Measurements from ENCODE around the gene NFIC.

NFIC gene

GRCh38 chr19:3356805-3357204, 9.6 kb upstream of the NFIC start:
- no peak for DNase-seq (ENCODE audit: low read depth, low spot score)
- Histone ChIP-seq H3K4me1 (ENCODE audit: insufficient read depth, insufficient read length) (peaks cover 20% of the 10 kb centered on the region), H3K9me3 (ENCODE audit: insufficient read depth, low read length) (no peaks in the 10 kb centered on the region), H3K27me3 (ENCODE audit: insufficient read depth, insufficient read length) (peaks cover 90% of the 10 kb centered on the region), H3K9ac (ENCODE audit: insufficient read length, low read depth) (no peak overlapping the region), H3K36me3 (ENCODE audit: insufficient read depth, insufficient read length, low read length) (no peaks in the 10 kb centered on the region), H3K4me3 (ENCODE audit: insufficient read length, low read depth) (no peak overlapping the region)
- no peak for TF ChIP-seq SUZ12 (IDR thresholded peaks at IDR 0.05; ENCODE audit: extremely low read depth, insufficient read depth, insufficient read length)
- no peak for TF ChIP-seq YY1 (IDR thresholded peaks at IDR 0.05; ENCODE audit: insufficient read depth, insufficient read length)
- no peak for TF ChIP-seq ZNF274 (IDR thresholded peaks at IDR 0.05; ENCODE audit: low read depth, low read length)

DNA sequence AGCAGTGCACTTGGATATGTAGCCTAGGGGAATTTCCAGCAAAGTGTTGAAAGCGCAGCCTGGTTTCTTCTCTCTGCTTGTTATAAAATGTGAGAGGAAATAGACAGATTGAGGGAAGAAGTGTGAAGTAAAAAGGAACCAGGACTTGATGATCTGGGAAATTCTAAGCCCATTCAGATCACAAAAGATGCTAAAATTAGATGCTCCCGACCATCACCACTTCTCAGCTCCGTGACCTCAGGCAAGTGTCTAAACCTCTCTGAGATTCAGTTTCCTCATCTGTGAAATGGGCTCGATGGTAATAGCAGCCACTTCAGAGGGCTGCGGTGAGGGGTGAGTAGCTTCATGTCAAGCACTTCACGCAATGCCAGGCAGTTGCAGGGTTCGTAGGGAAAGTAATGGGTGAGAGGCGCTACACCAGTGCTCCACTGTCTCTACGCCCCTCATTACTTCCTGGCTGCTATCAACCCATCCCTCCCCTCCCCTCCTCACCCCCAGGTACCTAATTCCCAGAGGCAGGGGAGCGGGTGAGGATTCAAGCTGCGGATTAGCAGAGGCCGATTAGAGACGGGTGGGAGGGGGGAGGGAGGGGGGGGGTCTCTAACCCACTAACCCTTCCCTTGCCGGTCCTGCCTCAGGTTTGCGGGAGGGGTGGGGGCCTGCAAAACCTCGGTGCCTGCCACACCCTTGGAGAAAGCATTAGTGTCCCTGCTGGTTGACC, 9.0 kb upstream of the NFIC start:
- peaks cover 20% of the 10 kb centered on the region for H3K4me1 ChIP-seq (ENCODE audit: insufficient read depth, insufficient read length)
- no peak overlapping the region for H3K9ac ChIP-seq (ENCODE audit: insufficient read length, low read depth)
- no peaks in the 10 kb centered on the region for H3K36me3 ChIP-seq (ENCODE audit: insufficient read depth, insufficient read length, low read length)
- peak; percentile 57 for DNase-seq (ENCODE audit: low read depth, low spot score)
- peaks cover 90% of the 10 kb centered on the region for H3K27me3 ChIP-seq (ENCODE audit: insufficient read depth, insufficient read length)
- TF ChIP-seq ZNF274 (IDR thresholded peaks at IDR 0.05; ENCODE audit: low read depth, low read length): no peak
- no peak for TF ChIP-seq SUZ12 (IDR thresholded peaks at IDR 0.05; ENCODE audit: extremely low read depth, insufficient read depth, insufficient read length)
- no peak for TF ChIP-seq YY1 (IDR thresholded peaks at IDR 0.05; ENCODE audit: insufficient read depth, insufficient read length)
- no peak overlapping the region for H3K4me3 ChIP-seq (ENCODE audit: insufficient read length, low read depth)
- H3K9me3 ChIP-seq (ENCODE audit: insufficient read depth, low read length): no peaks in the 10 kb centered on the region

DNA sequence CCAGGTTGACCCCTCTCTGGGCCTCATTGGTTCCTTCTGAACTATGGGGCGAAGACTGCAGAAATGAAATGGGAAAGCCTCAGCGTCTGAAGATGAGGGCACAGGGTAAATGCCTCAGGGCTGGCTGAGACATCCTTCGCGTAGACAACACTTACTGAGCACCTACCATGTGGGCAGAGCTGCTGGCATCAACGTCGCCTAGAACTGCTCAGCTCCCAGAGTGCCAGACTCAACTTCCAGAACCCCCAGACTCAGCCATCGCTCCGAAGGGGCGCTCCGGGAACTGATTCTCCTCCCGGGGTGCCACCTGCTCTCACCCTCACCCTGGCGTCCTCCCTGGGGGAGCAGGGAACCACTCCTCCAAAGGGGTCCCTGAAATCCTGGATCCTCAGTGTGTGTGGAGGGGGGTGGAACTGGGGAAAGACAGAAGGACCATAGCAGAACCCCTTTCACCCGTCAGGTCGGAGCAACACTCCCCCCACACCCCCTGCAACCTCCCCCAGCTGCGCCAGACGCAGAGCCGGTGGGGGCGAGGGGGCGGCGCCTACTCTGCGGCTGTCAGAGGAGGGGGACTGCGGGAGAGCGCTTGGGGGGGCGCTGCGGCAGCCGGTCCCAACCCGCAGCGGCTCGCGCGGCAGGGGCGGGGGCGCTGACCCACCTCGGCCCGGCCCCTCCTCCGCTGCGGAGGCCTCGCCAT, 8.2 kb upstream of the NFIC start:
- no peak for DNase-seq (ENCODE audit: low read depth, low spot score)
- no peak for TF ChIP-seq ZNF274 (IDR thresholded peaks at IDR 0.05; ENCODE audit: low read depth, low read length)
- no peak for TF ChIP-seq YY1 (IDR thresholded peaks at IDR 0.05; ENCODE audit: insufficient read depth, insufficient read length)
- no peak for TF ChIP-seq SUZ12 (IDR thresholded peaks at IDR 0.05; ENCODE audit: extremely low read depth, insufficient read depth, insufficient read length)
- Histone ChIP-seq H3K27me3 (ENCODE audit: insufficient read depth, insufficient read length) (peaks cover 89% of the 10 kb centered on the region), H3K36me3 (ENCODE audit: insufficient read depth, insufficient read length, low read length) (no peaks in the 10 kb centered on the region), H3K4me3 (ENCODE audit: insufficient read length, low read depth) (no peak overlapping the region), H3K9me3 (ENCODE audit: insufficient read depth, low read length) (no peaks in the 10 kb centered on the region), H3K9ac (ENCODE audit: insufficient read length, low read depth) (no peak overlapping the region), H3K4me1 (ENCODE audit: insufficient read depth, insufficient read length) (peaks cover 20% of the 10 kb centered on the region)

DNA sequence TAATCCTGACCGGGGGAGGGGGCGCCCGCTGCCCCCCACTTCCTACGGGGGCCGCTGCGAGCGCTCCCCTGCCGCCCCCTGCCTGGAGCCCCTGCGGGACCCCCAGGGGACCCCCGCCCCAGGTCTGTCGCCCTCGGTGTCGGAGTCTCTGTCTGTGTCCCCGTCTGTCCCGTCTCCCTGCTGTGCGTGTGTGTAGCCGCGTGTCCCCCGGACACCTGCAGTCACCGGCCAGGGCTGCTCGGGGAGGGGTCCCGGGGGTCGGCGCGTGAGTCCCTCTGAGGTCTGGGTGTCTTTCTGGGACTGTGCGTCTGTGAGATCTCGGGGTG, 7.7 kb upstream of the NFIC start:
- Histone ChIP-seq H3K36me3 (ENCODE audit: insufficient read depth, insufficient read length, low read length) (no peaks in the 10 kb centered on the region), H3K4me1 (ENCODE audit: insufficient read depth, insufficient read length) (peaks cover 20% of the 10 kb centered on the region), H3K4me3 (ENCODE audit: insufficient read length, low read depth) (peak overlapping the region; percentile 46), H3K27me3 (ENCODE audit: insufficient read depth, insufficient read length) (peaks cover 89% of the 10 kb centered on the region), H3K9ac (ENCODE audit: insufficient read length, low read depth) (peak overlapping the region; percentile 42), H3K9me3 (ENCODE audit: insufficient read depth, low read length) (no peaks in the 10 kb centered on the region)
- no peak for DNase-seq (ENCODE audit: low read depth, low spot score)
- TF ChIP-seq YY1 (IDR thresholded peaks at IDR 0.05; ENCODE audit: insufficient read depth, insufficient read length) (no peak), SUZ12 (IDR thresholded peaks at IDR 0.05; ENCODE audit: extremely low read depth, insufficient read depth, insufficient read length) (peak; percentile 82)

GRCh38 chr19:3359015-3359918, 7.1 kb upstream of the NFIC start:
- H3K4me3 ChIP-seq (ENCODE audit: insufficient read length, low read depth): peak overlapping the region; percentile 46
- H3K36me3 ChIP-seq (ENCODE audit: insufficient read depth, insufficient read length, low read length): no peaks in the 10 kb centered on the region
- H3K9ac ChIP-seq (ENCODE audit: insufficient read length, low read depth): peak overlapping the region; percentile 42
- no peak for DNase-seq (ENCODE audit: low read depth, low spot score)
- no peaks in the 10 kb centered on the region for H3K9me3 ChIP-seq (ENCODE audit: insufficient read depth, low read length)
- H3K4me1 ChIP-seq (ENCODE audit: insufficient read depth, insufficient read length): peaks cover 20% of the 10 kb centered on the region
- TF ChIP-seq ZNF274 (IDR thresholded peaks at IDR 0.05; ENCODE audit: low read depth, low read length) (no peak), YY1 (IDR thresholded peaks at IDR 0.05; ENCODE audit: insufficient read depth, insufficient read length) (no peak), SUZ12 (IDR thresholded peaks at IDR 0.05; ENCODE audit: extremely low read depth, insufficient read depth, insufficient read length) (no peak)
- peaks cover 89% of the 10 kb centered on the region for H3K27me3 ChIP-seq (ENCODE audit: insufficient read depth, insufficient read length)

DNA sequence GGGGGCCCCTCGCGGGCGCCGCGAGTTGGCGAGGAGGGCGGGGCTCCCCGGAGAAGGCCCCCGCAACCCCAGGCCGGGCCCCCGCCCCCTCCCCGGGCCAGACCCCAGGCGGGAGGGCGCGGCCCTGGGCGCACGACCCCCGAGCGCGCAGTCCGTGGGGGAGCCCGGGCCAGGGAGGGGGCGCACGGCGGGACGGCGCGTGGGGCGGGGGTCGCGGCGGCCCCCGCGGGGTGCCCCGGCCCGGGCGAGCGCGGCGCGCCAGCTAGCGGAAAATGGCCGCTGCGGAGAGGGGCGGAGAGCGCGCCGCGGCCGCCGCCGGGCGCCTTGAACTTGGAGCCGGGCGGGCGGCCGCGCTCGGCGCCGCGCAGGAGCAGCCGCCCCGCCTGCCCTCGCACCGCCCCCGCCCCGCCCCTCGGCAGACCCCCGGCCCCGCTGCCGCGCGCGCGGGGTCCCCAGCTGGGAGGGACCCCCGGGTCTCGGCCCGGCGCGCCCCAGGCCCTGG, 6.4 kb upstream of the NFIC start:
- H3K9me3 ChIP-seq (ENCODE audit: insufficient read depth, low read length): no peaks in the 10 kb centered on the region
- peaks cover 89% of the 10 kb centered on the region for H3K27me3 ChIP-seq (ENCODE audit: insufficient read depth, insufficient read length)
- H3K9ac ChIP-seq (ENCODE audit: insufficient read length, low read depth): no peak overlapping the region
- no peaks in the 10 kb centered on the region for H3K36me3 ChIP-seq (ENCODE audit: insufficient read depth, insufficient read length, low read length)
- H3K4me3 ChIP-seq (ENCODE audit: insufficient read length, low read depth): peak overlapping the region; percentile 28
- H3K4me1 ChIP-seq (ENCODE audit: insufficient read depth, insufficient read length): peaks cover 20% of the 10 kb centered on the region
- no peak for TF ChIP-seq YY1 (IDR thresholded peaks at IDR 0.05; ENCODE audit: insufficient read depth, insufficient read length)
- TF ChIP-seq ZNF274 (IDR thresholded peaks at IDR 0.05; ENCODE audit: low read depth, low read length): no peak
- TF ChIP-seq SUZ12 (IDR thresholded peaks at IDR 0.05; ENCODE audit: extremely low read depth, insufficient read depth, insufficient read length): no peak
- DNase-seq (ENCODE audit: low read depth, low spot score): no peak
